CD4-positive, alpha-beta T cell treated with Interferon gamma for 1 hour (primary cell): ENCODE measurements around the gene HOXA6.

Experiments used
- DNase-seq: peaks from one replicate; pipeline ENCODE4 v3.0.0-alpha.2; 2020

HOXA6 gene

DNA sequence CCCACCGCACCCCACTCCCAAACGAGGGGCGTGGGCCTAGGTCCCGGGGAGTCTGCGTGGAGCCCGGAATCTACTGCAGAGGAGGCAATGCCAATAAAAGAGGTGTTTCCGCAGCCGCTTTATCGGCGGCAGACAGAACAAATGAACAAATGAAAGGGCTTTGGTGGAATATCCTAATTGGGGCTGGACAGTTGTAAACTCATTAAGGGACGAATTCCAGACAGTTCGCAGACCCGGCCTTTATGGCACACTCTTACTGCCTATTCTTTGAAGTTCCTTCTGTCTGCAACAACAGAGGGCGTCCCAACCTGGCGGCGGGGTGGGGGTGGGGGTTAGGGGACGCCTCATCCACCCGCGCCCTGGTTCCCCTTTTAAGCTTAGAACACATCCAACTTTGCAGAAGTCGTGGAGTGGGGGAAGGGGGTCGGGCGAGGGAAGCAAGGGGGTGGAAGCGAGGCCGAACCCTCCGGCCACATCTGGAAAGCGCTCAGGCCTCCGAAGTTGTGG is 13.7 kb upstream of the HOXA6 start:
- peak; percentile 36 for DNase-seq

DNA sequence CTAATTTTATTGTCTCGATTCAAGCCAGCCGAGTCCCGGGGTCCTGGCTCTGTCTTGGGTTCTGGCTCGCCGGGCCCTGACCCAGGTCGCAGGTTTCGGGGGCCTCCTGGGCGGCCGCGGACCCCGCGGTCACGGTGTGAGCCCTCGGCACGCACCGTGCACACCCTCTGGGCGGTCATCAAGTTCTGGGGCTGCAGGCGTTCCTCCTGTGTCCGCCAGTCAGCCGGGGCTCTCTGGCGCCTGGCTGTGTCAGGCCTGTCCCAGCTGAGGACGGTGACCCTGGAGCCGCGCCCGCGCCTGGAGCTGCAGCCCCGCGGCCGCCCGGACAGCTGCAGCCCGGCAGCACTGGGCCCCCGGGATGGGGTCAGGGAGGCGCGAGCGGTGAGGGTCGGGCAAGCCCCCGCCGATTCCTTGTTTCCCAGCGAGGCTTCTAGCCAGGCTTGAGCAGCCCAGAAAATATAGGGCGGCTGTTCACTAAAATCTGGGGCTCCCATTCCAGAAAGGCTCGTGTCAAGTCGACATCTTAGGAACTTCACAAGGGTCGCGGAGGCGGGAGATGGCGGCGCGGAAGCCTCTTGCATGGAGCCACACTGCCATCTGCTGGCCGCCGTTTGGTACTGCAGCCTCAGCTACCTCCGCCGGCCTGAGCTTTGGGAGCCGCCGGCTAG is 13.1 kb upstream of the HOXA6 start:
- peak; percentile 82 for DNase-seq

- DNase-seq, result no peak
Measured at GRCh38 chr7:27160145-27160545, 12.6 kb upstream of the HOXA6 start.

- no peak for DNase-seq
Measured at GRCh38 chr7:27159266-27160144, 11.9 kb upstream of the HOXA6 start.

GRCh38 chr7:27158436-27159265 is 11.1 kb upstream of the HOXA6 start:
- no peak for DNase-seq

GRCh38 chr7:27157702-27158431 is 10.3 kb upstream of the HOXA6 start:
- no peak for DNase-seq

GRCh38 chr7:27156916-27157701 is 9.5 kb upstream of the HOXA6 start:
- no peak for DNase-seq

GRCh38 chr7:27156508-27156898 is 8.9 kb upstream of the HOXA6 start, which contains the start of gene HOXA7:
Gene HOXA7 (minus strand): TSS chr7:27156675. CDS start chr7:27156545, 130 bp downstream.
- no peak for DNase-seq

DNA sequence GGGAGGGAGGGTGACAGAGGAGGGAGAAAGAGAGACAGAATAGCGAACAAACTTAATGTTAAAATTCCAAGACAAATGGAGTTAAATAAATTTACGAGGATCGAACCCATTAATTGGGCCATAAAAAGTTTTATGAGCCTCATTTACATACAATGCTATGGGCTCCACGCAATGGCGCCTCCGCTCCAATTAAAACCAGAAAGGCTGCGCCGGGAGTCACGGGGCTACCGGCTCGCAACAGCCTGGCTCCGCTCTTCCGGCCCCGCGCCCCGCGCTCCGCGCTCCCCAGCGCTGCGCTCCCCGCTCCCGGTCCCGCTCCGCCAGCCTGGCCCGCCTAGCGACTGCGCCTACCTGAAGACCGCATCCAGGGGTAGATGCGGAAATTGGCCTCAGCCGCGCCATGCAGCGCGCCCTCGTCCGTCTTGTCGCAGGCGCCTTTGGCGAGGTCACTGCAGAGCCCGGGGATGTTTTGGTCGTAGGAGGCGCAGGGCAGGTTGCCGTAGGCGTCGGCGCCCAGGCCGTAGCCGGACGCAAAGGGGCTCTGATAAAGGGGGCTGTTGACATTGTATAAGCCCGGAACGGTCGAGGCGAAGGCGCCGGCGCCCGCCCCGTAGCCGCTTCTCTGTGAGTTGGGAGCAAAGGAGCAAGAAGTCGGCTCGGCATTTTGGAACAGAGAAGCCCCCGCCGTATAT is 8.4 kb upstream of the HOXA6 start:
- DNase-seq, result no peak

DNA sequence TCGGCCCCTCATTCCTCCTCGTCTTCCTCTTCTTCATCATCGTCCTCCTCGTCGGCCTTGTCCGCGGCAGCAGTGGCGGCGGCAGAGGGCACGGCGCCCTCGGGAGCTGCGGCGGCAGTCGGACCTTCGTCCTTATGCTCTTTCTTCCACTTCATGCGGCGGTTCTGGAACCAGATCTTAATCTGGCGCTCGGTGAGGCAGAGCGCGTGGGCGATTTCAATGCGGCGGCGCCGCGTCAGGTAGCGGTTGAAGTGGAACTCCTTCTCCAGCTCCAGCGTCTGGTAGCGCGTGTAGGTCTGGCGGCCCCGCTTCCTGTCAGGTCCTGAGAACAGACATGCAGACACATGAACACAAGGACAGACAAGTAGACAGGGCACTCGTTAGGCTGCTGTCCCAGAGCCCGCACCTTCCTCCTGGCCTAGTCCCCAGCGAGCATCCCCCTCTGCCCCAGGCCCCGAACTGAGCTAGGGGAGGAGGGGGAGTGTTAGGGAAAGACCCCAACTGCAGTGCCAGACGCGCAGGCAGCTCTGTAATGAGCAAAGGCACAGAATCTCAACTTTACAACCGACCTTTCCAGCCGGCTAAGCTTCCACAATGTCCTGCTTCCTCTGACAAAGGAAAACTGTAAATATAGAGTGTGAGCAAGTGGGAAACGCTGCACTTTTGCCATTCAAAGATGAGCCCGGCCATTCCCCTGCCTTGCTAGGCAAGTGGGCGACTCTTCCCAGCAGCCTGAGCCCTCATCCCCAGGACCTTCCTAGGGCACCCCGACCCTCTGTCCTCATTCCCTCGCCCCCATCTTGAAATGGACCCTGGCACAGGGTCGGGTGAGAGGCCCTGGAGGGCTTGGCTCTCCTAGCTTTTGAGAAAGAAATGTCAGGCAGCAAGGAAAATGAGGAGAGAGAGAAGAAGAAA is 7.6 kb upstream of the HOXA6 start:
- no peak for DNase-seq

- no peak for DNase-seq
Measured at GRCh38 chr7:27154369-27154768, 6.8 kb upstream of the HOXA6 start.

DNA sequence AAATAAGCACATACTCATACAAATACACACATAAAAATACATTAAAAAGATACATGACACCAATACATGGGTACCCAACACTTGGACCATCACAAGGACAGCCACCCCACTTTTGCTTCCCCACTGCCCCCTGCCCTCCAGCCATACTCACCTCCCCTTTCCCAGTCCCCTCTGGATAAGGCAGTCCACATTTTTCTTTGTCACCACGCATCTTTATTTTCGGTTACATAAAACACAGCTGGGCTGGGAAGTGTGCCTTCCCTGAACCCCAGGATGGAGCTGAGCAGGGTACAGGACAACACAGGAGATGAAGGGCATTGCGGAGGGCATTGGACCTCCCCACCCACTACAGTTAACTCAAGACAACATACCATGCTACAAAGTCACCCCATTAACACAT is 6.0 kb upstream of the HOXA6 start:
- no peak for DNase-seq

DNA sequence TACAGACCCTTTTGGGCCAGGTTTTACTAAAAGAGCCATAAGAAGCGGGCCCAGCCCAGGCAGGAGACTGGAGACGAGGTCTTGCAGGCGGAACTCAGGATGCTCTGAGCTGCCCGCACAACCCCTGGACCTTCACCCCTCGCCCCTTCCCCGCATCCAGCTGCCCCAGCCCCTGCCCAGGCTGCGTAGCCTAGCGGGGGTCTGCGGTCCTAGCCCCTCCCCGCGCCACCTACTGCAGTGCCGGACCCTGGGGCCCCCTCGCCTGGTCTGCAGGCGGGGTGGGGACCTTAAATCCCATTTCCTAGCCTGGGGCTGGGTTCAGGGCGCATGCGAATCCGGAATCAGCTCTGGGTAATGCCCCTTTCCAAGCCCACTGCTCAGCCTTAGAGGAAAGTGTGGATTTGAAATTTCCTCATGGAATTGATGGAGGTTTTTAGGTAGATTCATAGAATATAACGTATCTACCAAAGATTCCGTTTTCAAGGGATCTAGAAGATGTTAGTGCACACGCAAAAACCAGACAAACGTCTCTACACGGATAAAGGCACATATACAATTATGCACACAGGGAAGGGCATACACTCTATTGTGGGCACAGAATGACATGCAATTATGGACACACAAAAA is 5.4 kb upstream of the HOXA6 start:
- DNase-seq, result no peak

- DNase-seq, result no peak
Measured at GRCh38 chr7:27151931-27152815, 4.6 kb upstream of the HOXA6 start, which contains the start of gene HOXA3. Gene HOXA3 (minus strand): TSS chr7:27152583. CDS start chr7:27110640, 41,943 bp downstream.

GRCh38 chr7:27151341-27151930 is 3.9 kb upstream of the HOXA6 start:
- DNase-seq, result no peak

DNA sequence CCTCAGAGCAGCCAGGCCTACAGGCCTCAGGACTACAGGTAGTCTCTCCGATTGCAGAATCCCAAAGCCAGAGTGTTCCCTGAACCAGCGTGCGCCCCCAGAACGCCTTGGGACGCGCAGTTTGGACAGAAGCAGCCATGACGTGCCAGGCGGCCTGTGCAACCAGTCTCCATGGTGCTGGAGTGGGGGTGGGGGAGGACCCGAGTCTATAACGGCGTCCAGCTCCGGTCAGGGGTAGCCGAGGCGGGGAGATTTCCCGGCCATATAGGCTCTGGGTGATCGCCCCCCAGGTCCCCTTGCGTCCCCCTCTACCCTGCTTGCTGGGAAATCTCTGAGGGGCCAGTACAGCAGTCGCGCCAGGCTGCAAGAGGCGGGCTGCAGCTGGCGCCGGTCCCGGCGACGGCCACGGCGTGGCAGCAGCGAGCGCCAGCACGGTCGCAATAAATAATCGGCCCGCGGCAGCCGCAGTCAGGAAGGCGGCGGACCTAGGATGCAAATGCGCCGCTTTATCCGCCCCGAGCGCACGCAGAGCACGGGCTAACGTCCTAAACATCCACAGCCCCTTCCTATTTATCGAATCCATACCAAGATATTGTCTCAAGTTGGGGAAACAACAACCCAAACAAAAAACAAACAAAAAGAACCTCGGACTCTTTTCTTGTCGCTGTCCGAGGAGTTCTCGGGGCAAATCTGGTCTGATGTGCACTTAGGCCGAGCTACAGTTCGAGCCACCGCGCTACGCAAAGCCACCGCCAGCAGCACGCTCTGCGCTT is 3.2 kb upstream of the HOXA6 start:
- peak; percentile 54 for DNase-seq
